Ascending aorta (tissue), 2 donors: ENCODE results near the gene HMHB1. TPM values are rescaled to one million over a fixed set of nuclear protein-coding genes. Genes with fewer than 3 reads are reported as not detected.

Source experiments
- DNase-seq, 2 donors: peaks; one replicate each; pipeline ENCODE4 v3.0.0-alpha.2; 2019; ENCODE audit warnings: low spot score in 2 of 2
- H3K27ac ChIP-seq, 2 donors: fragments of 200-600 bp; sonication (generic); one replicate each; pipeline ENCODE4 v1.5.1; 2016 to 2017; ENCODE audit warnings: mild to moderate bottlenecking in 1 of 2
- H3K27me3 ChIP-seq: fragments of 200-600 bp; sonication (generic); one replicate; pipeline ENCODE4 v1.5.1; 2017
- H3K36me3 ChIP-seq, 2 donors: fragments of 200-600 bp; sonication (generic); one replicate each; pipeline ENCODE4 v1.5.1; 2016
- H3K4me1 ChIP-seq, 2 donors: fragments of 200-600 bp; sonication (generic); one replicate each; pipeline ENCODE4 v1.5.1; 2016 to 2017; ENCODE audit warnings: mild to moderate bottlenecking in 1 of 2
- H3K4me3 ChIP-seq, 2 donors: fragments of 200-600 bp; sonication (generic); one replicate each; pipeline ENCODE4 v1.5.1; 2016 to 2017; ENCODE audit warnings: mild to moderate bottlenecking in 1 of 2
- H3K9me3 ChIP-seq, 2 donors: fragments of 200-600 bp; sonication (generic); one replicate each; pipeline ENCODE4 v1.5.1; 2016
- CTCF ChIP-seq, 3 experiments: fragments of 200-600 bp in 2 of 3; fragments of 450-650 bp in 1 of 3; sonication (generic) in 2 of 3; IDR thresholded peaks; one replicate each; pipeline ENCODE4 v1.5.1; 2016 to 2019; ENCODE audit warnings: antibody characterized with exemption in 3 of 3, mild to moderate bottlenecking in 1 of 3, moderate library complexity in 1 of 3
- intact Hi-C: fragments of 100-400 bp; cut with DNase I; formaldehyde crosslinking; loops from one replicate; pipeline ENCODE4 v1.15.1; 2023
- total RNA-seq: library from RNA; depleted of rRNA; stranded (reverse); fragments of >200 nt; gene quantifications from one replicate; pipeline ENCODE4 v1.1.0, GENCODE V29; 2016

The HMHB1 gene
- total RNA-seq, 1 donor from 2014 or later = not detected

DNA sequence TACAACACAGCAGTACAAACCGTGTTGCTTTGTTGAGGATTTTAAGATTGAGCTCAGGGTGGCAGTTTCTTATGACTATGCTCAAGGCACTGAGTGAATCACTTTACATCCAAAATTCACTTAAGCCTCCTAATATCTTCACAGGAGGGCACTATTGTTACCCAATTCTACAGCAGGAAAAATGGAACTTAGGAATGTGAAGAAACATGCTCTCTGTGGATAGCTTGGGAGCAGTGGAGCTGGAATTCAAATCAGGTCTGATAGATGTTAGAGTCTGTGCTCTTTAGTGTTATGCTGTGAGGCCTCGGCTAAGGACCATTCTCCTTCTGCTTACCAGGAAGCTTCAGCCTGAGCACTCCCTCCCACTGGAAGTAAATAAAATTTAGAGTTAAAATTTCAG is 18.7 kb upstream of the HMHB1 start:
- no peak overlapping the region for H3K4me3 ChIP-seq
- H3K4me1 ChIP-seq = peaks cover 0 to 2% of the 10 kb centered on the region in 2 donors
- H3K27me3 ChIP-seq = no peaks in the 10 kb centered on the region
- no peak for TF ChIP-seq CTCF (IDR thresholded peaks at IDR 0.05)
- H3K27ac ChIP-seq = no peak overlapping the region
- no peaks in the 10 kb centered on the region for H3K36me3 ChIP-seq
- intact Hi-C loops = no loop called here
- H3K9me3 ChIP-seq = no peaks in the 10 kb centered on the region
- no peak for DNase-seq

DNA sequence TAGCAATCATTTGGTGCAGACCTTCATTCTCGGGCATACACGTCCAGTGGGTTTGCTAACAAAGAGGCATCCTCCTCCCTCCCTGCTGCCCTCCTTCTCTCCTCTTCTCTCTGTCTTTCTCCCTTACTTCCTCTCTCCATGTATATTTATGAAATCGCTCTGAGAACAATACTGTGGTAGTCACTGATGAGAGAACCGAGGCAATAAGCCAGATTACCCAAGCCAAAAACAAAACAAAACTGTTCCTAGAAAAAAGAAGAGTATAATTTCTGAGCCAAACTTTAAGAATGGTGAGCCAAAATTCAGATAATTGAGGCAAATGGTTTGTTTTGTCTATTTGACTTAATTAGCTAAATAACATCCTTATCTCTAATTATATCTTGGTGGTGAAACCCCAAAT is 15.8 kb upstream of the HMHB1 start:
- Histone ChIP-seq H3K27me3 (no peaks in the 10 kb centered on the region), H3K9me3 (no peaks in the 10 kb centered on the region), H3K4me3 (no peak overlapping the region), H3K4me1 (peaks cover 0 to 2% of the 10 kb centered on the region in 2 donors), H3K36me3 (no peaks in the 10 kb centered on the region), H3K27ac (no peak overlapping the region)
- TF ChIP-seq CTCF (IDR thresholded peaks at IDR 0.05) = no peak
- intact Hi-C loops = no loop called here
- DNase-seq = no peak

DNA sequence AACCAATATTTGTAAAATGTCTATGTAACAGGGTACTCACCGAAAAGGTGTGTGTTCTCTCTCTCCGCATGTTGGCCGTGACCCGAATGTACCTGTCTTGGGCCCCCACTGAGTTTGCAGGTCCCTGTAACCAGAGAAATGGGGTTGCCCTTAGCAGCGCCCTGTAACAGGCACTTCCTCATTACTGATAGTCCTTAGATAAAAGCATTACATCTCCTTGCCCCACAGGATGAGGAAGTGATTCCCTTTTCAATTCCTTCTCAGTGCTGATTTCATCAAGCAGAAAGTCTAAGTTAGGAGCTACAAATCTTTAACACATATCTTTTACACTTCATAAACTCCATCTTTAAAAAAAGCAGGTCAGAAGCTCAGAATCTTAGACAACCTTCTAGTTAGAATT is 15.2 kb upstream of the HMHB1 start:
- H3K27ac ChIP-seq = no peak overlapping the region
- peaks cover 0 to 2% of the 10 kb centered on the region in 2 donors for H3K4me1 ChIP-seq
- no peaks in the 10 kb centered on the region for H3K9me3 ChIP-seq
- H3K27me3 ChIP-seq = no peaks in the 10 kb centered on the region
- H3K36me3 ChIP-seq = no peaks in the 10 kb centered on the region
- H3K4me3 ChIP-seq = no peak overlapping the region
- intact Hi-C loops = no loop called here
- no peak for TF ChIP-seq CTCF (IDR thresholded peaks at IDR 0.05)
- DNase-seq = no peak

- intact Hi-C loops = no loop called here
- Histone ChIP-seq H3K9me3 (no peaks in the 10 kb centered on the region), H3K4me3 (no peak overlapping the region), H3K36me3 (no peaks in the 10 kb centered on the region), H3K27ac (no peak overlapping the region), H3K4me1 (no peaks in the 10 kb centered on the region), H3K27me3 (no peaks in the 10 kb centered on the region)
- no peak for TF ChIP-seq CTCF (IDR thresholded peaks at IDR 0.05)
- DNase-seq = no peak
These were observed 11.2 kb upstream of the HMHB1 start for GRCh38 chr5:143800715-143801114.

- intact Hi-C loops = no loop called here
- no peak overlapping the region for H3K27ac ChIP-seq
- no peak for DNase-seq
- TF ChIP-seq CTCF (IDR thresholded peaks at IDR 0.05) = no peak
- no peaks in the 10 kb centered on the region for H3K36me3 ChIP-seq
- no peaks in the 10 kb centered on the region for H3K4me1 ChIP-seq
- no peaks in the 10 kb centered on the region for H3K9me3 ChIP-seq
- no peaks in the 10 kb centered on the region for H3K27me3 ChIP-seq
- H3K4me3 ChIP-seq = no peak overlapping the region
These were observed 10.6 kb upstream of the HMHB1 start for GRCh38 chr5:143801252-143801939.

GRCh38 chr5:143805861-143806260 is 6.1 kb upstream of the HMHB1 start:
- TF ChIP-seq CTCF (IDR thresholded peaks at IDR 0.05) = no peak
- intact Hi-C loops = no loop called here
- Histone ChIP-seq H3K4me3 (no peak overlapping the region), H3K27me3 (no peaks in the 10 kb centered on the region), H3K4me1 (no peaks in the 10 kb centered on the region), H3K27ac (no peak overlapping the region), H3K36me3 (no peaks in the 10 kb centered on the region), H3K9me3 (no peaks in the 10 kb centered on the region)
- no peak for DNase-seq
